ENCODE measurements around the gene NOVA2.
A peak's percentile ranks its signal among the peaks of the same experiment; 100 is the strongest.

NOVA2 gene

GRCh38 chr19:45973553-45974338, at the start of gene NOVA2:
TSS of gene NOVA2 (minus strand) at chr19:45973865. CDS start at chr19:45973351, 514 bp downstream.
- DNase-seq: peak; percentile 60

GRCh38 chr19:46023311-46023779, 49.7 kb upstream of the NOVA2 start:
- DNase-seq: no peak

- no peak for DNase-seq
These were observed 49.0 kb upstream of the NOVA2 start, which contains the start of gene PGLYRP1 for GRCh38 chr19:46022431-46023310. TSS of gene PGLYRP1 (minus strand) at chr19:46023053. CDS start at chr19:46023021, 32 bp downstream.

- DNase-seq: no peak
These were observed 48.4 kb upstream of the NOVA2 start for GRCh38 chr19:46022061-46022430.

GRCh38 chr19:46021531-46022041, 47.9 kb upstream of the NOVA2 start:
- no peak for DNase-seq

GRCh38 chr19:46020819-46021125, 47.1 kb upstream of the NOVA2 start:
- DNase-seq: no peak

- DNase-seq: no peak
These were observed 45.6 kb upstream of the NOVA2 start for GRCh38 chr19:46019270-46019669.

- DNase-seq: no peak
These were observed 45.1 kb upstream of the NOVA2 start for GRCh38 chr19:46018729-46019251.

- no peak for DNase-seq
These were observed 44.4 kb upstream of the NOVA2 start for GRCh38 chr19:46017874-46018675.

GRCh38 chr19:46017095-46017429, 43.4 kb upstream of the NOVA2 start:
- DNase-seq: no peak

GRCh38 chr19:46016426-46017094, 42.9 kb upstream of the NOVA2 start:
- DNase-seq: peak; percentile 46

- DNase-seq: no peak
These were observed 42.2 kb upstream of the NOVA2 start for GRCh38 chr19:46015687-46016425.

- peak; percentile 60 for DNase-seq
These were observed 41.4 kb upstream of the NOVA2 start for GRCh38 chr19:46014941-46015686.

GRCh38 chr19:46014534-46014933, 40.9 kb upstream of the NOVA2 start:
- DNase-seq: no peak

- peak; percentile 48 for DNase-seq
These were observed 36.2 kb upstream of the NOVA2 start for GRCh38 chr19:46009530-46010510.

- DNase-seq: no peak
These were observed 32.7 kb upstream of the NOVA2 start for GRCh38 chr19:46006411-46006810.

- DNase-seq: no peak
These were observed 29.1 kb upstream of the NOVA2 start for GRCh38 chr19:46002678-46003275.

GRCh38 chr19:46000491-46001246, 27.0 kb upstream of the NOVA2 start:
- no peak for DNase-seq
